Pons (tissue), 1 donor: Measurements from ENCODE around the gene FGGY.
"Not testable (repeated sequence)": the region's sequence is repeated elsewhere in the genome, so short reads cannot be mapped to it uniquely, and the experiment has no call there.

Experiments used
- DNase-seq: peaks from one replicate; pipeline ENCODE4 v3.0.0-alpha.2; 2016; ENCODE audit warnings: low spot score

Gene FGGY

DNA sequence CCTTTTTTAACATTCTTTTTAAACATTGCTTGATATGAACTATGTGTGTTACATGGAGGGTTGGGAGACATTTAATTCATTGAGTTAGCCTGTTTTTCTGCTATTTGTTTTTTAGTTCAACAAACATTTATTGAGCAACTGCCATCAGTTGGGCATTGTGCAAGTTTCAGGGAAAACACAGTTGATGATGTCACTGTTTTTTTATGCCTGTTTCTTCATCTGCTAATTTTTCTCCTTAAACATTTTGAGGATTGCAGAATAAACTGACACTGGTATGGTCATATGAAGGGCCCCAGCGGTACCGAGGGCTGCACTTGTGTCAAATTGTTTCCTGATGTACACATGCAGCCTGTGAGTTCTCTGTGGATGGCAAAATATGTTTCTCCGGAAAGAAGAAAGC is 253.0 kb downstream of the FGGY start:
- DNase-seq = no peak

DNA sequence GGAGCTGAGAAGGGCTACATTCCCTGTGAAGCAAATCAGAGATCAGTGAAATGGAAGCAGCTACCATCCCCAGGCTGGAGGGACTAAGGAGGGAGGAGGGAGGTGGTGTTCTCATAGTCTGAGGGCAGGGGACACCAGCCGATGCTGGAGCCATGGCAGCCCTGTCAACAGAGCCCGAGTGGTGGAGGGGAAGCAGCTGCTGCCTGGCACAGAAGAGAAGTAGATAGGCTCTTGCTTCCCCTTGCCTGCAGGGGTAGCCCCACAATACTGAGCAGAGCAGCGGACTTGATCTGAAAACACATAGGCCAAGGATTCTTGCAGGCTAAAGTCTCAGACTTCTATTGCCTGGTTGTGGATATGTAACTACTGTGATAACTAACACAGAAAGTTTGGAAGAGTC is 255.1 kb downstream of the FGGY start:
- no peak for DNase-seq

DNA sequence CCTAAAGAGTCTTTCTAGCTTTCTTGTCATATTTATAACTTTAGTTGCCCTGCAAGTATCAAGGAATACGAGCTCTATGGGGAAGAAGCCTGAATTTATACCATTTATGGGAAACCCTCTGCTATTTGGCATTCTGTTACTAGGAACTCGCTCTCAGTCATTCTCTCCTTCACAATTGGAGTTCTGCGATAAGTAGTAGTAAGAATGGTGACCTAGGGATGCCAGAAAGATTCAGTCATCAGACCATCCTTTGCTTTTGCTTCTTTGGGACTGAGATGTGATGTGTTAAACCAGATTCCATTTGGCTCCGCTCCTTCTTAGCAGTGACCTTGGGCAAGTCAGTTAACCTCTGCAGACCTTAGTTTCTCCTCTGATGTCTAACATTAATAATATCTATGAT is 256.5 kb downstream of the FGGY start:
- no peak for DNase-seq

DNA sequence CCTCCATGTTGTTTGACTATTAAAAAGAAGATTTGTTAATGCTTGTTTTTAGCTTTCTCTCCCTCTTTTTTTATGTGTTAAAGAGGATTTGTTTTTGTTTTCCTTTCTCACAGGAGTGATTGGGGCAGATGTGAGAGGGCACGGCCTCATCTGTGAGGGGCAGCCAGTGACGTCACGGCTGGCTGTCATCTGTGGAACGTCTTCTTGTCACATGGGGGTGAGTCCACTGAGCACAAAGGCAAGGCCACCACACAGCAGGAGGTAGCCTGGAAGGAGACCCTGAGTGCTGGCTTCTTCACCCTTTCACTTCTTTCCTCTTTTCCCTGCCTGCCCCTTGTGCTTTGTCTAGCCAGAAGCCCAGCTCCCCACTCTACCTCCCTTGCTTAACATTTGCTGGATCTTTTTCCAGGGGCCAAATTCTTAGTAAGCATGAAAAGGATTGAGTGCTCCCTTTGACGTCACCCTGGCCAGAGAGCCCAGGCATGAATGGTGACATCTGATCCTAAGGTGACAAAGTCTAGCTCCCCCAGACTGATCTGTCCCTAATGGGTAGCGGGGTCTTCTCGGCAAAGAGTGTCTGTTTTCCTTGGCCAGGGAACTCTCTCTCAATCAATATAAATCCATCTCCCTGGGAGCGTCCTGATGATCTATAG is 257.2 kb downstream of the FGGY start:
- DNase-seq = no peak

DNA sequence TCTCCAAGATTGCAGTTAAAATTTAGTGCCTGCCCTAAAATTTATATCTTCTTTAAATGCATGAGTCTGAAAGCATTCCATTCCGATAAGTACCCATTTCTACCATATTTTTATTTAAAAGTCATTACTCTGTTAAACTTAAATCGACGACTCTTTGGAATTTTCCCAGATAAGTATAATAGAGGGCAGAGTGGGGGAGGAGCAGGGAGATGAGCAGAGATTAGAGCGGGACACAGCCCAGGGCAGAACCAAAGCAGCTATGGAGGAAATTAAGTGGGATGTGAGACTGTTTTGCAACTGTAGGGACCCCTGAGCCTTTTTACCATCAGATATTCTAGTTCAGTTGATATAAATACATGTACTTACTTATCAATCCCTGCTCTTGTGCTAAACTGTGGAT is 257.9 kb downstream of the FGGY start:
- DNase-seq = no peak

DNA sequence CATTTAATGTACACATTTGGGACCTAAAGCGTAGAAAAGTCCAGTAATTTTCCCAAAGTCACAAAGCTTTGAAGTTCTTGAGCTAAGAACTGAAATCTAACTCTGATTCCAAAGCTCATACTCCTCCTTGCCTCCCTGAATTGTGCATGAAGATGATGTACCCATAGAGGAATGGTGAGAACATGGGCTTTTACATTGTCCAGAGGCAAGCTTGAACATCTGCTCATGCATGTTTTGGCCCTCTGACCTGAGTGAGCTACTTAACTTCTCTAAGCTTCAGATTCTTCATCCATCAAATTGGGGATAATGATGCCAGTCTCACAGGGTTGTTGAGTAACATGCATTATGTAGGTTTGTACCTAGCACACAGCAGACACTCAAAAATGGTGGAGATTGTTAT is 259.5 kb downstream of the FGGY start:
- DNase-seq = no peak

DNA sequence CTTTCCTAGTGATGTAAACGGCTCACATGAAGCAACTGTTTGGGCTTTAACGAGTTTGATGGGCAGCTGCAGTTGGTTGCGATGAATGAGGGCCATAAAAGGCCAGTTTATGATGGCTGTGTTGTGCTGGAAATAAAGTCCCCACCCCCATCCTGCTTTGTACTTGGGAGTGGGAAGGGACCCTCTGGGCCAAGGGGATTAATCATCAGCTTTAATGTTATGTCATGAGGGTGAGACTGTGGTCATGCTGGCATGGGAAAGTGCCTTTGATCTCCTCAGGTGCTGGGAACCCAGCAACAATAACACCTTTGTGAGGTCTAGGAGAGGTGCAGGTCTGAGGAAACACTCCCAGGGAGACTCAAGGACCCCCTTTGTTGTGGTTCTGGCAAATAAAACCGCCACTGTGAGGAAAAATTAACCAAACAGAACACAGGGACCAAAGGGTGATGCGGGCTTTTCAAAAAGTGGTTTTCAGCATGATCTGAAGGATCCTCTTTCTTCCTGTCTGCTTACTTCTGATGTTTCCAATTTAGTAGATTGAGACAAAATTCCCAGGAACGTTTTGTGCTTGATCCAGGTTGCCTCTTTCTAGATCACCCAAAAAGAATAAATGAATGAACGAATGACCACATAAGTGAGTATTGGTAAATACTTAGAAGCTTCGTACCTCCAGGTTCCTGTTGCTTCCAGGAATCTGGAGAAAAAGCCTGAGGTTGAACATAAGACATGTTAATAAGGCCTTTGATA is 260.1 kb downstream of the FGGY start:
- DNase-seq = no peak

DNA sequence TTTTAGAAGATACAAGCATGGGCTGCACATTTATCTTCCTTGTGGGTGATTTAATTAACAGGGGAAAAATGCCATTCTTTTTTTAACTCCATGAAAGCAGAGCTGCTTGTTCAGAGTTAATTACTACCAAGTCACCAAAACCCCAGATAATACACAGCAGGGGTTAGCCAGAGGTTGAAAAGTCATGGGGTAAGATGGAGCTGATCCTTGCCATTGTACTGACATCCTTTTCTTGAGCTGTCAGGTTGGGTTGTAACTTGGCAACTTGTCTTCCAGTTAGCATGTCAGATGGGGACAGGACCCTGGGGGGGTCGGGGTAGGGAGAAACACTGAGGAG is 260.6 kb downstream of the FGGY start:
- no peak for DNase-seq

DNA sequence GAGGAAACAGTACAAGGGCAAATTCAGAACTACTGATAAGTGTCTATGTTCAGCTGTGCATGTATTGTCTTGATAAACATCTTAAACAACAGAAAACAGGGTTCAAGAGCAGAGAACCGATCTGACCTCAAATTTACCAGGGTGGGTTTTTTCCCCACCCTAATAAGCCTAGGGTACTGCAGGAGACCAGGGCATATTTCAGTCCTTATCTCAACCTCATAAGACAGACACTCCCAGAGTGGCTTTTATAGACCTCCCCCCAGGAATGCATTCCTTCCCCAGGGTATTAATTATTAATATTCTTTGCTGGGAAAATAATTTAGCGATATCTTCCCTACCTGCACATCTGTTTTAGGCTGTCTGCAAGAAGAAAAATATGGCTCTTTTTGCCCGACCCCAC is 261.7 kb downstream of the FGGY start:
- not testable (repeated sequence) for DNase-seq

DNA sequence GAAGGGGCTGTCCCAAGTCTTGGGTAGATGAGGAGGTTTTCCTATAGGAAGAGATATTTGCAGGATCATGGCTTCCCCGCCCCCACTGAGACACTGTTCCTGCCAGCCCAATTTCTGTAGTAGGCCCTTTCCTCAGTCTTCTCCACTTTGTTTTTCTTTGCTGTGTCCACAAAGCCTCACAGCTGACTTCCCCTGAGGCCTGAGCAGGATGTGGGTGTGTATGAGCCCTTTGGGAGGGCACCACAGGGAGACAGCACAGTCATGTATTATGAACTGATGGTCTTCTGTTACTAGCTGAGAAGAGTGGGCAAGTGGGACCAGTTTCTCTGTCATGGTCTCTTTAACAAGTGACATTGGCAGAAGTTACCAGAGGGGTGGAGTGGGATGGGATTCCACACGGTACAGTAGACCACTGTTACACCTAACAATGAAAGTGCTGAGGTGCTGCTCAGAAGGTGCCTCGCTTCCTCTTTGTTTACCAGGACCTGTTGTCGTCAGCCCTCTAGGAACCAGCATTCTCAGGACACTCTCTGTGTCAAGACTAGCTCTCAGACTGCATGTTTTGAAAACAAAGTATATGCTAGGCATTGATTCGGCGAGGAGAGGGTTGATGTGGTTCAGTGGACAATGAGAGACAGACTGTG is 264.0 kb downstream of the FGGY start:
- DNase-seq = no peak

DNA sequence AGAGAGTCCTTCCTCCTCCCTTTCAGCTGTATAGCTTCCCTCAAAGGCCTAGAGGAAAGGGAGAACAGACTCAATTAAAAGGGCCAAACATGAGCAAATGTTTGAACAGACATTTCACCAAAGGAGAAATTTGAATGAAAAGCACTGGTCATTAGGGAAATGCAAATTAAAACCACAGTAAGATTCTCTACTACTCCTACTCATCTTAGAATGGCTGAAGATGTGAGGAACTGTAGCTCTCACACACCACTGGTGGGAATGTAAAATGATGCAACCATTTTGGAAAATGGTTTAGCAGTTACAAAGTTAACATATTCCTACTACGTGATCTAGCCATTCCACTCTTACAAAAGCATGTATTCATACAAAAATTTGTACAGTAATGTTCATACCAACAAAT is 264.9 kb downstream of the FGGY start:
- DNase-seq = no peak

DNA sequence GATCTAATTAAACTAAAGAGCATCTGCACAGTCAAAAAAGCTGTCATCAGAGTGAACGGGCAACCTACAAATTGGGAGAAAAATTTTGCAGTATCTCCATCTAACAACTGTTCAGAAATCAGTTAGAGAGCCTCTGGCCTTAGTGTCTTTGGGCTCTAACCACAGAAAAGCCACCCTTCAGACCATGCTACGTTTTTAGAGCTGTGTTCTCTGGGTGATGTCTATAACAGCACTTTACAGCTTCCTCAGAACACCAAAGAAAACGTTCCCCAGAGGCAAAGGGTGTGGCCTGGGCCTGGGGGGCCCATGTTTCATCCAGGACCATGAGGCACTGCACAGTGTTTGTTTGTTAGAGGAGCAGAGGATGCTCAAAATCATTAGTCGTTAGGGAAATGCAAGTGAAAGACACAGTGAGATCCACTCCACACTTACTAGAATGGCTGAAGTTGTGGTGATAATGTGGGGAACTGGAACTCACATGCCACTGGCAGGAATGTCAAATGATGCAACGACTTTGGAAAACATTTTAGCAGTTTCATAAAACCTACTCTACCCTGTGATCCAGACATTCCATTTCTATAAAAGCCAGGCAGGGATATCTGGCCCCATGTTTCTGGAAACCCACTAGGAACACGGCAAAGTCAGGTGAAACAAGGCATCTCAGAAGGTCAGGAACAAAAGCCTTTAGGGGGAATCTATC is 267.4 kb downstream of the FGGY start:
- no peak for DNase-seq

DNA sequence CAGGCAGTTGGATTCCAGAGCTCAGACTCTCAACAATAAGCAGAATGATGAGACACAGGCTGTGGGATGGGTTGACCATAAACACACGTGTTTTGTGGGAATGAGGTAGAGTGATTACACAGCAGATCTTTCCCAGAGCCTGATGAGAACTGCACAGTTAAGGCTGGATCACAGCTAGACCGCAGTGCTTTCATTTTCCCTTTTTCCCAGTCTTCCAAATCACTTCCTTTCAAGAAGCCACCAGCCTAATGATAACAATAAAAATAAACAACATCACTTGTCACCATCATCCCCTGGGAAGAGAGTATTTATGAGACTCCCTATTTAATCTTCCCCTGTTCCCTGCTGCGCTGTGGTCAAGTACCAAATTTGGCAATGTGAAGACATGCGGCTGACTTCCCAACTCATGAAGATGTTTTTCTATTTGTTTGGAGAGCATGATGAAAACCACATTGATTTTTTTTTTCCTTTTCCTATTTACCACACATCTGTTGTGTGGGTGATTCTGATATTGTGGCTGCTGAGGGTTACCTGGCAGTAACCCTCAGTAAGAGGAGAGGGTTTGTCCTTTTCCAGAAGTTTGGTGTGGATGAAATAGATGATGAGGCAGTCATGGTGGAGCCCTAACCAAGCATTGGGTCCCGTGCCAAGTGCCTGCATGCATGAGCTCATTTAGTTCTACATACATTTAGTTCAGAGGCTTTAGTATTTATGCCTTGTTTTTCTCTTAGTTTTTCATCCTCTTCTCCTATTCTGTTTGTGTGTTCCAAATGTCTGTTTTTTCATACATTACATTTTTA is 268.9 kb downstream of the FGGY start:
- DNase-seq = no peak

DNA sequence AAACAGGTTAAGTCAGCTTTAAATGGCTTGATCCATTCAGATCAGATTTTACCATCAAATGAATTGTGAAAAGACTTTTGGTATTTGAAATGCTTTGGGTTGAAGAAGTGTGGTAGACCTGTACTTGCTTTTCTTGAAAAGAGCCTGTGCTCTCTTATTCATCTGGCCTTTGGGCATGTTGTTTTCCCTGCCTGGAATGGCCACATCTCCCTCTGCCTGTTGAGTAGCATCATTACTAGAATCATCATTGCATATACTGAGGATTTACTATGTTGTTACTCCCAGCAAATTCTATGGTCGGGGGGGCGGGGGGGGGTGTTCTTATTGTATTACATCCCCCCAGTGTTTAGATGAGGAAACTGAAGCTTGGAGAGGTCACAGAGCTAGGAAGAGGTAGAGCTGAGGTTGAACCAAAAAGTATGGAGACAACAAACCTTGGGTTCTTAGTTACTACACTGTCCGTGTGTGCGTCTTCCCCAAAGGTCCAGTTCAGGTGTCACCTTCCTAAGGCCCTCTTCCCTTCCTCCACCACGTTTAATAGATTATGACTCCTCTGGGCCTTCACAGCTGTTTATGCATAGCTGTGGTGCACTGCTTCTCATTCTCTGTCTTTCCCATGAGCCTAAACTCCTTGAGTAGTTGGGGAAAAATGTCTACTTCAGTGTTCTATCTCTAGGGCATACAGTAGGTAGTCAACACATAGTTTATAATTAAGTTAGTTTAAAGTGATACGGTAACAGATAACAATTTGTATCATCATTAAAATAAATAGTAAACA is 271.5 kb downstream of the FGGY start:
- DNase-seq = no peak

DNA sequence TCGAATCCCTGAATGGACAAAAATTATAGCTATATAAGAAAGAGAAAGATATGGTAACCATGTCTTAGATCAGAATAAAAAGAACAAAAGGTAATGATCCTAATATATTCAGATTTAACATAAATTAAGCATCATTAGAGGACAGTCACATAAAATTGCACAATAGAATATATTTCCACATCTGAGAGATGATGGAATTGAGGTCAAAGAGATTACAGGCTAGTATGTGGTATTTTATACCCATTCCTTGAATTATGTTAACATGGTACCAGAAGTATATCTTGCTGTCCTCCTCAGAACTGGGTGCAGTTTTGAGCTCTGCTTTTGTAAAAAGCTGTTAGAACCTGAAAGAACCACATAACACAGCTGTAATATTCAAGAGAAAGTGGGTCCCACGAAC is 272.3 kb downstream of the FGGY start:
- DNase-seq = no peak

DNA sequence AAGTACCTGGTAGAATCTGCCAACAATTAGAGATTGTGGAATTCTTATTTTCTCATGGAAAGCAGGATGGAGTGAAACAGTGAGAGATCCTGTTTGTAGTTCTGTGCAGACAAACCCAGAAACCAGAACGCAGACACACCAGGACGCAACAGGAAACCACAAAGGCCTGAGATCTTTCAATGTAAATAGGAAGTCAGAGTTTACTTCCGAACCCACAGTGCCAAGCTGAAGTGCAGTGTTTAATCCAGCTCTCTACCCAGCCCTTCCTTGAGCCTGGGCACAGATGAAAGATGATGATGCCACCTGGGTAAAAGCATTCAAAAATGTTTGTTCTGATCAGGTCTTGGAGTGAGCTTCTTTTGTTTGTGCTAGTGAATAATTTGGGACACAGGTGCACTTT is 273.6 kb downstream of the FGGY start:
- peak; percentile 79 for DNase-seq

DNA sequence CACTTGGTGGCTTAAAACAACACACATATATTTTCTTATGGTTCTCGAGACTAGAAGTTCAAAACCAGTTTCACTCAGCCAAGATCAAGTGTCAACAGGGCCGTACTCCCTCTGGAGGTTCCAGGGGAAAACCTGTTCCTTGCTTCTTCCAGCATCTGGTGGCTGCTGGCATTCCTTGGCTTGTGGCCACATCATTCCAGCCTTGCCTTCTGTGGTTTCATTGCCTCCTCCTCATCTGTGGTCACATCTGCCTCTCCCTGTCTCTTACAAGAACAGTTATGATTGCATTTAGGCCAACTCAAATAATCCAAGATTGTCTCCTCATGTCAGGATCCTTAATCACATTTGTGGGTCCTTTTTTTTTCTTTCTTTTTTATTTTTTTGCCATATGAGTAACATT is 277.2 kb downstream of the FGGY start:
- DNase-seq = no peak

DNA sequence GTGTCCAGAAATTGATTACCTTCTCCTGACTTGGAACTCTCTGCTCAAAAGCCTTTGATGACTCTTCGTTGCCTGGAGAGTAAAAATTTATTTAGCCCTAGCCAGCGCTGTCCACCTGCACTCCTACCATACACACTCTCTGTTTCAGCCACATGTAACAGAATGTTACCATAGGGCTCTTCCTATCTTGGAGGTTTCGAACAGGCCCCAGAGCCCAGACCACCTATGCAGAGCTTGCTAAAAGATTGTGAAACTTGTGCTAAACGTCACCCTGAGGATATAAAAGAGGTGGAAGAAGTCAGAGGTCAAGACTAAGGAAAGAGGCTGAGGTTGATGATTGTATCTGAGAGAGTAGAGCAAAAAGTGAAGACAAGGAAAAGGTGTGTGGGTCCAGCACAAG is 280.9 kb downstream of the FGGY start:
- no peak for DNase-seq

DNA sequence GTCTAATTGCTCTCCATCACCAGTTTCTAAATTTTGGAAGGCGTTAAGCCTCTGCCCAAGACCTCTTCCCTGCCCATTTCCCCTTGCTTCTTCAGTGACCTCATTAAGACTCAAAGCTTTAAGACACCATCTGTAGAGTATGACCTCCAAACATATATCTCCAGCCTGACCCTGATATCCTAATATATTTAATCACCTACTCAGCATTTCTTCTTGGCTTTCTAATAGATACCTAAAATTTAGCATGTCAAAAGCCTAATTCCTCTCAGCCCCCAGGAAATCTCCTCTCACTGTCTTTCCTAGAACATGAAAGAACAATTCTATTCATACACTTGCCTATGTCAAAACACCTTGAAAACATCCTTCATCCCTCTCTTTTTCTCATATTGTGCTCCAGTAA is 282.3 kb downstream of the FGGY start:
- DNase-seq = no peak

DNA sequence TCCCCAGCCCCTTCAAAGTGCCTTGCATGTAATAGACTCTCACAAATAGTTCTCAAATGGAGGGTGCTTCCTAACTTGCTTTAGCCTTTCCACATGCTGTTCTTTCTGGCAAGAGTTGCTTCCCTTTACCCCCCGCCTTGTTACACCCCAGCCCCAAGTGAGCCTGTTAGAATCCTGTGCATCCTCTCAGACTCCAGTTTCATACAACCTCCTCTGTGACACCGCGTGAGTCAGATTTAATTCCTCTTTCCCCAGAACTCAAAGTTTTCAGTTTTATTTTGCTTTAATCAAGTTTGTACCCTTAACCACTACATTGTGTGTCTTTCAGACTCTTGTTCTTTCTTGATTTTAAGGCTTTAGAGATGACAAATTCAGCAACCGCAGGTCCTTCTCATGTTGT is 283.4 kb downstream of the FGGY start:
- DNase-seq = no peak

DNA sequence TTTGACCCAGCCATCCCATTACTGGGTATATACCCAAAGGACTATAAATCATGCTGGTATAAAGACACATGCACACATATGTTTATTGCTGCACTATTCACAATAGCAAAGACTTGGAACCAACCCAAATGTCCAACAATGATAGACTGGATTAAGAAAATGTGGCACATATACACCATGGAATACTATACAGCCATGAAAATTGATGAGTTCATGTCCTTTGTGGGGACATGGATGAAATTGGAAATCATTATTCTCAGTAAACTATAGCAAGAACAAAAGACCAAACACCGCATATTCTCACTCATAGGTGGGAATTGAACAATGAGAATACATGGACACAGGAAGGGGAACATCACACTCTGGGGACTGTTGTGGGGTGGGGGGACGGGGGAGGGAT is 295.5 kb downstream of the FGGY start:
- not testable (repeated sequence) for DNase-seq
